WTC11 (cell line): ENCODE measurements around the gene TRAPPC14.

Experiments
- ATF2 ChIP-seq: sonication (generic); formaldehyde crosslinking; IDR thresholded peaks from 2 replicates; pipeline ENCODE4 v1.8.1; 2022; ENCODE audit warnings: low read depth, missing genetic modification reagents, borderline replicate concordance
- CTCF ChIP-seq: fragments of 200-600 bp; IDR thresholded peaks from 2 replicates; pipeline ENCODE4 v1.8.0; 2022; ENCODE audit warnings: antibody characterized with exemption
- ESRRA ChIP-seq: sonication (generic); formaldehyde crosslinking; IDR thresholded peaks from 2 replicates; pipeline ENCODE4 v1.8.1; 2022; ENCODE audit warnings: mild to moderate bottlenecking, missing genetic modification reagents, borderline replicate concordance
- ETV6 ChIP-seq: sonication (generic); formaldehyde crosslinking; IDR thresholded peaks from 2 replicates; pipeline ENCODE4 v1.8.1; 2022; ENCODE audit warnings: mild to moderate bottlenecking, missing genetic modification reagents
- FOXJ3 ChIP-seq: sonication (generic); formaldehyde crosslinking; IDR thresholded peaks from 2 replicates; pipeline ENCODE4 v1.9.0; 2021; ENCODE audit warnings: missing genetic modification reagents, mild to moderate bottlenecking, borderline replicate concordance
- IRF1 ChIP-seq: sonication (generic); formaldehyde crosslinking; IDR thresholded peaks from 2 replicates; pipeline ENCODE4 v1.8.0; 2023; ENCODE audit warnings: missing genetic modification reagents
- JAZF1 ChIP-seq: fragments of 250-450 bp; sonication (Bioruptor Pico); IDR thresholded peaks from 2 replicates; pipeline ENCODE4 v1.9.0; 2021; ENCODE audit warnings: moderate library complexity, mild to moderate bottlenecking, inconsistent platforms
- MAX ChIP-seq: sonication (generic); formaldehyde crosslinking; IDR thresholded peaks from 2 replicates; pipeline ENCODE4 v1.8.0; 2022; ENCODE audit warnings: mild to moderate bottlenecking, missing genetic modification reagents
- MYBL2 ChIP-seq: sonication (generic); formaldehyde crosslinking; IDR thresholded peaks from 2 replicates; pipeline ENCODE4 v1.8.1; 2023; ENCODE audit warnings: mild to moderate bottlenecking, moderate library complexity, missing genetic modification reagents
- NFE2L1 ChIP-seq: sonication (generic); formaldehyde crosslinking; IDR thresholded peaks from 2 replicates; pipeline ENCODE4 v1.8.1; 2023; ENCODE audit warnings: missing genetic modification reagents
- STAT6 ChIP-seq: sonication (generic); formaldehyde crosslinking; conservative IDR thresholded peaks from 2 replicates; pipeline ENCODE4 v1.8.1; 2023; ENCODE audit warnings: mild to moderate bottlenecking, low read depth, missing genetic modification reagents, moderate library complexity
- ZSCAN18 ChIP-seq: fragments of 250-450 bp; sonication (Bioruptor Pico); IDR thresholded peaks from 2 replicates; pipeline ENCODE4 v2.1.2; 2022; ENCODE audit warnings: mild to moderate bottlenecking, moderate library complexity
- TF ChIP-seq, protein P1 (sequence below): fragments of 250-450 bp; sonication (Bioruptor Pico); conservative IDR thresholded peaks from 2 replicates; pipeline ENCODE4 v1.9.0; 2021; ENCODE audit warnings: mild to moderate bottlenecking
- TF ChIP-seq, protein P2 (sequence below): sonication (generic); formaldehyde crosslinking; IDR thresholded peaks from 2 replicates; pipeline ENCODE4 v1.8.1; 2022; ENCODE audit warnings: mild to moderate bottlenecking, moderate library complexity, missing genetic modification reagents

DNA sequence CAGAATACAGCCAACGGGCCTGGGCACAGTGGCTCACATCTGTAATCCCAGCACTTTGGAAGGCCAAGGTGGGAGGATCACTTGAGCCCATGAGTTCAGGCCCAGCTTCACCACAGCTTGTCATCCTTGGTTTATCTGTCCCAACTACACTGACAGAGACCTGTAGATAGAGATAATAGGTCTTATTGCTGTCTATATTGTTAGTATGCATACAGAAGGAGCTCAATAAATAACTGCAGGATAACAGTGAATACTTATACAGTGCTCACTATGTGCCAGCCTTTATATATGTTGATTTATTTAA is 37.8 kb downstream of the TRAPPC14 start:
- TF ChIP-seq MAX (CRISPR knock-in tag) (no peak), CTCF (no peak), MYBL2 (CRISPR knock-in tag) (no peak), ATF2 (CRISPR knock-in tag) (no peak), ESRRA (no peak), ETV6 (no peak), STAT6 (CRISPR knock-in tag) (no peak), NFE2L1 (CRISPR knock-in tag) (no peak), JAZF1 (CRISPR knock-in tag) (no peak), ZSCAN18 (CRISPR knock-in tag) (no peak), IRF1 (CRISPR knock-in tag) (no peak), FOXJ3 (CRISPR knock-in tag) (no peak)
- TF ChIP-seq, protein P1, sequence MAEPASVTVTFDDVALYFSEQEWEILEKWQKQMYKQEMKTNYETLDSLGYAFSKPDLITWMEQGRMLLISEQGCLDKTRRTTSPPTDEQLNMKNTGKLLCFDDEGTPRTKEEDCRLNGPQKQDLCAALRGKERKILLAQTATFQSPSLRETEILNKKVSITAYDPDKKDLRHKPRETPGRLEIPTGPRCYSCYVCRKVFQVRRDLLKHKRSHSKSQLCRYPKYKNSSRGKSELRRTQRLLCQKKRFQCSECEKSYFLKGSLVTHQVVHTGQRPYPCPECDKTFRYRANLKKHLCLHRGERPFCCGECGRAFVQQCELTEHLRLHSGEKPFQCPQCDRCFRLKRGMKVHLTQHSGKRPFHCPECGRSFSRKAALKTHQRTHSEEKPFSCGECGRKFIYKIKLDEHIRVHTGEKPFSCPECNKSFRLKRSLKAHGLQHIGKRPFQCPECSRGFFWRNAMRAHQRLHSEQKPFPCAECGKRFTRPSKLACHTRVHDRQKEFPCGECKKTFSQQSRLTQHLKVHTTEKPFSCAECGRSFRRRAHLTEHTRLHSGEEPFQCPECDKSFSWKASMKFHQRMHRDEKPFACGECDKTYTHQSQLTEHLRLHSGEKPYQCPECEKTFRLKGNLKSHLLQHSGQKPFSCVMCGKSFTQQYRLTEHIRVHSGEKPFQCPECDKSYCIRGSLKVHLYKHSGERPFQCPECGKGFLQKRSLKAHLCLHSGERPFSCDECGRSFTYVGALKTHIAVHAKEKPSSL (CRISPR knock-in tag) = no peak
- TF ChIP-seq, protein P2, sequence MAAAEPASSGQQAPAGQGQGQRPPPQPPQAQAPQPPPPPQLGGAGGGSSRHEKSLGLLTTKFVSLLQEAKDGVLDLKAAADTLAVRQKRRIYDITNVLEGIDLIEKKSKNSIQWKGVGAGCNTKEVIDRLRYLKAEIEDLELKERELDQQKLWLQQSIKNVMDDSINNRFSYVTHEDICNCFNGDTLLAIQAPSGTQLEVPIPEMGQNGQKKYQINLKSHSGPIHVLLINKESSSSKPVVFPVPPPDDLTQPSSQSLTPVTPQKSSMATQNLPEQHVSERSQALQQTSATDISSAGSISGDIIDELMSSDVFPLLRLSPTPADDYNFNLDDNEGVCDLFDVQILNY = no peak
